ENCODE results near the gene FAM120B.

The FAM120B gene

DNA sequence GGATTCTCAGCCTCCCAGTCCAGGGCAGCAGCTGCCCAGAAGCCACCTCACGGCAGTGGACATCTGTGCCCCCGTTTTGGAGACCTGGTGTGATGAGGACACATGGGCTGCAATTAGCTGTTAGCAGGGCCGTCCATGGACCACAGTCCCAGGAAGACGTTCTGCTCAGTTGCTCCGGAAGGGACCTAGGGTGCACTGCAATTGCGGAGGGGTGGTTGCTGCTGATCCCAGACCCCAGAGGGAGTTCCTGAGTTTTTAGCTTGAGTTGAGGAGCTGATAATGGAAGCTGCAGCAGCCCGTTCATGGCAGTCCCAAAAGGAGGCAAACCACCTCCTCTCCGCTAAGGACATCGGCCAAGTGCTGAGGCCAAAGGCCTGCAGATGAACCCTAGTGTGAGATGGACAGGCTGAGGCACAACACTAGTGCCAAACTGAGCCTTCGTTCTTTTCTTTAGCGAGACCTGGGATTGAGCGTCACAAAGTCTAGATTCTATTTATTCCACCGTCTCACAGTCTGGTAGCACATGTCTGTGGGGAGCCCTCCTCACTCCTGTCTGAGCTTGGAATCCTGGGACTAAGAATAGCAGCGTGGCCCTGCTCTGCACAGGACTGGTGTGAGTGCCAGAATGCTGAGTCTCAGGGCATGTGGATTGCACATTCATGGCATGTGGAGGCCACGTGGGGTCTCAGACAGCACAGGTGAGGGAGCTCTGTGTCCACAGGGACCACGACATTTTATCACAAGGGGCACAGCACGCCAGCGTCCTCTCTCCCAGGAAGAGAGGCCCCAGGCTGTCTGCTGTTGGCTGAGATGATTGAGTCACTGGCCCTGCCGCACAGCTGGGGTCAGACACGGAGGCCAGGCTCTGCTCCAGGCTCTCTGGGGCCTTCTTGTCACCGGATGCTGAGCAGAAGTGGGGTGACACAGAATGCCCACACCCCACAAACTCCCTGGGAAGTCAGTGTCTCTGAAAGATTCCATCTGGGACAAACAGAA, 133.1 kb downstream of the FAM120B start:
- TF ChIP-seq, protein P1, sequence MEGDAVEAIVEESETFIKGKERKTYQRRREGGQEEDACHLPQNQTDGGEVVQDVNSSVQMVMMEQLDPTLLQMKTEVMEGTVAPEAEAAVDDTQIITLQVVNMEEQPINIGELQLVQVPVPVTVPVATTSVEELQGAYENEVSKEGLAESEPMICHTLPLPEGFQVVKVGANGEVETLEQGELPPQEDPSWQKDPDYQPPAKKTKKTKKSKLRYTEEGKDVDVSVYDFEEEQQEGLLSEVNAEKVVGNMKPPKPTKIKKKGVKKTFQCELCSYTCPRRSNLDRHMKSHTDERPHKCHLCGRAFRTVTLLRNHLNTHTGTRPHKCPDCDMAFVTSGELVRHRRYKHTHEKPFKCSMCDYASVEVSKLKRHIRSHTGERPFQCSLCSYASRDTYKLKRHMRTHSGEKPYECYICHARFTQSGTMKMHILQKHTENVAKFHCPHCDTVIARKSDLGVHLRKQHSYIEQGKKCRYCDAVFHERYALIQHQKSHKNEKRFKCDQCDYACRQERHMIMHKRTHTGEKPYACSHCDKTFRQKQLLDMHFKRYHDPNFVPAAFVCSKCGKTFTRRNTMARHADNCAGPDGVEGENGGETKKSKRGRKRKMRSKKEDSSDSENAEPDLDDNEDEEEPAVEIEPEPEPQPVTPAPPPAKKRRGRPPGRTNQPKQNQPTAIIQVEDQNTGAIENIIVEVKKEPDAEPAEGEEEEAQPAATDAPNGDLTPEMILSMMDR (IDR thresholded peaks at IDR 0.05; ENCODE audit: extremely low read depth, missing control alignments): no peak
- DNase-seq (ENCODE audit: low spot score): no peak

- no peak for DNase-seq (ENCODE audit: low spot score)
These were observed 133.9 kb downstream of the FAM120B start for GRCh38 chr6:170440437-170440836.

GRCh38 chr6:170441316-170441715, 134.8 kb downstream of the FAM120B start:
- no peak for DNase-seq (ENCODE audit: low spot score)
- TF ChIP-seq, protein P1 (IDR thresholded peaks at IDR 0.05; ENCODE audit: extremely low read depth, missing control alignments): no peak

More at GRCh38 chr6:170440437-170440836, 133.9 kb downstream of the FAM120B start:
- TF ChIP-seq, protein P1 (IDR thresholded peaks at IDR 0.05; ENCODE audit: extremely low read depth, missing control alignments): no peak

DNA sequence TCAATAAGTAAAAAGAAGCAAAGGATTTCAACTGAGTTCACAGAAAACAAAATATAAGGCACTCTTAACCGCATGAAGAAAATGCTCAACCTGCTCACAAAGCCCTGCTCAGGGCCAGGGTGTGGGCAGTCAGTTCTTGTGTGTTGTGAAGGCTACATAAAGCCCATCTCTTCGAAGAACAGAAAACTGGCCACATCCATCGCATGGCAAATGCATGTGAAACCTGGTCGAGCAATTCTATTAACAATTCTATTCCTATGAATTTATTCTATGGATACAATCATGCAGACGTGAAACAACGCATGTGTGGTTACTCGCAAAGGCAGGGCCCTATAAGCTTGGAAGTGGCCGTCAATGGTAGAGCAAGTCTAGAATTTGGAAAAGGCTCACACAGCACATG, 136.0 kb downstream of the FAM120B start:
- TF ChIP-seq, protein P1 (IDR thresholded peaks at IDR 0.05; ENCODE audit: extremely low read depth, missing control alignments): no peak
- DNase-seq (ENCODE audit: low spot score): no peak

- TF ChIP-seq, protein P1 (IDR thresholded peaks at IDR 0.05; ENCODE audit: extremely low read depth, missing control alignments): no peak
- no peak for DNase-seq (ENCODE audit: low spot score)
These were observed 136.6 kb downstream of the FAM120B start for GRCh38 chr6:170443151-170443662.

- TF ChIP-seq, protein P1 (IDR thresholded peaks at IDR 0.05; ENCODE audit: extremely low read depth, missing control alignments): no peak
- DNase-seq (ENCODE audit: low spot score): no peak
These were observed 137.6 kb downstream of the FAM120B start for GRCh38 chr6:170444056-170444591.

DNA sequence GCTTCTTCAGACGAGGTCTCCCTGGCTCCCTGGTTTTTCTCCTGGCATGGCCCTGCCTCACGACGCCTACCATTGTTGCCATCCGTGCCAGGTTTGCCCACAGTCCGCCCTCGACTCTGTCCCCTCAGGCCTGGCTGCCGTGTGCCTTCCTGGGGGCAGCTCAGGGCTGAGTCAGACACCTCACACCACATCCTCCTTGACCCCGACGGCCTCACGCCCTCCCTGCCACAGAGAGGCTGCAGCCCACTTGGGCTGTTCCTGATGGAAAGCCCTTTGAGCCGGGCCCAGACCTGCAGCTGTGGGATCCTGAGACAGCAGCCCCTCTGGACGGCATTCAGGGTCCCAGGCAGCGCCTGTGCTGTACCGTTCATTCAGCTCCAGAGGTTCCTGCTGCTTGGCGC, 138.3 kb downstream of the FAM120B start:
- DNase-seq (ENCODE audit: low spot score): no peak
- TF ChIP-seq, protein P1 (IDR thresholded peaks at IDR 0.05; ENCODE audit: extremely low read depth, missing control alignments): no peak

All from GM20000 (cell line).